ENCODE data around the gene MAML3.

Gene MAML3

GRCh38 chr4:140092094-140092851 is 61.7 kb downstream of the MAML3 start:
- Histone ChIP-seq H3K9ac (ENCODE audit: low read depth, low read length) (peak overlapping the region; percentile 14; the same call in 1 of the 2 replicates), H3K36me3 (ENCODE audit: insufficient read depth, low read length) (no peaks in the 10 kb centered on the region), H3K4me1 (ENCODE audit: insufficient read depth, low read length) (peaks cover 46% of the 10 kb centered on the region), H3K9me3 (ENCODE audit: control insufficient read depth, insufficient read depth, low read length) (no peaks in the 10 kb centered on the region)

- H3K36me3 ChIP-seq (ENCODE audit: insufficient read depth, low read length): no peaks in the 10 kb centered on the region
- no peaks in the 10 kb centered on the region for H3K9me3 ChIP-seq (ENCODE audit: control insufficient read depth, insufficient read depth, low read length)
- H3K4me1 ChIP-seq (ENCODE audit: insufficient read depth, low read length): peaks cover 46% of the 10 kb centered on the region
- no peak overlapping the region for H3K9ac ChIP-seq (ENCODE audit: low read depth, low read length)
Measured at GRCh38 chr4:140091305-140091704, 62.7 kb downstream of the MAML3 start.

- H3K9me3 ChIP-seq (ENCODE audit: control insufficient read depth, insufficient read depth, low read length): no peaks in the 10 kb centered on the region
- H3K36me3 ChIP-seq (ENCODE audit: insufficient read depth, low read length): no peaks in the 10 kb centered on the region
- H3K9ac ChIP-seq (ENCODE audit: low read depth, low read length): no peak overlapping the region
- H3K4me1 ChIP-seq (ENCODE audit: insufficient read depth, low read length): peaks cover 39% of the 10 kb centered on the region
Measured at GRCh38 chr4:140090215-140090731, 63.7 kb downstream of the MAML3 start.

GRCh38 chr4:140089216-140089615 is 64.8 kb downstream of the MAML3 start:
- no peak overlapping the region for H3K9ac ChIP-seq (ENCODE audit: low read depth, low read length)
- no peaks in the 10 kb centered on the region for H3K36me3 ChIP-seq (ENCODE audit: insufficient read depth, low read length)
- peaks cover 30% of the 10 kb centered on the region for H3K4me1 ChIP-seq (ENCODE audit: insufficient read depth, low read length)
- no peaks in the 10 kb centered on the region for H3K9me3 ChIP-seq (ENCODE audit: control insufficient read depth, insufficient read depth, low read length)

- no peaks in the 10 kb centered on the region for H3K36me3 ChIP-seq (ENCODE audit: insufficient read depth, low read length)
- no peak overlapping the region for H3K9ac ChIP-seq (ENCODE audit: low read depth, low read length)
- no peaks in the 10 kb centered on the region for H3K9me3 ChIP-seq (ENCODE audit: control insufficient read depth, insufficient read depth, low read length)
- H3K4me1 ChIP-seq (ENCODE audit: insufficient read depth, low read length): peaks cover 26% of the 10 kb centered on the region
Measured at GRCh38 chr4:140088323-140088967, 65.5 kb downstream of the MAML3 start.

- Histone ChIP-seq H3K4me1 (ENCODE audit: insufficient read depth, low read length) (peaks cover 13% of the 10 kb centered on the region), H3K36me3 (ENCODE audit: insufficient read depth, low read length) (no peaks in the 10 kb centered on the region), H3K9me3 (ENCODE audit: control insufficient read depth, insufficient read depth, low read length) (no peaks in the 10 kb centered on the region), H3K9ac (ENCODE audit: low read depth, low read length) (no peak overlapping the region)
Measured at GRCh38 chr4:140085881-140086280, 68.1 kb downstream of the MAML3 start.

GRCh38 chr4:140085062-140085622 is 68.8 kb downstream of the MAML3 start:
- peaks cover 9% of the 10 kb centered on the region for H3K4me1 ChIP-seq (ENCODE audit: insufficient read depth, low read length)
- H3K36me3 ChIP-seq (ENCODE audit: insufficient read depth, low read length): no peaks in the 10 kb centered on the region
- no peak overlapping the region for H3K9ac ChIP-seq (ENCODE audit: low read depth, low read length)
- no peaks in the 10 kb centered on the region for H3K9me3 ChIP-seq (ENCODE audit: control insufficient read depth, insufficient read depth, low read length)

- Histone ChIP-seq H3K9me3 (ENCODE audit: control insufficient read depth, insufficient read depth, low read length) (no peaks in the 10 kb centered on the region), H3K4me1 (ENCODE audit: insufficient read depth, low read length) (peaks cover 12% of the 10 kb centered on the region), H3K9ac (ENCODE audit: low read depth, low read length) (no peak overlapping the region), H3K36me3 (ENCODE audit: insufficient read depth, low read length) (no peaks in the 10 kb centered on the region)
Measured at GRCh38 chr4:140084385-140084784, 69.6 kb downstream of the MAML3 start.

- peaks cover 22% of the 10 kb centered on the region for H3K4me1 ChIP-seq (ENCODE audit: insufficient read depth, low read length)
- no peaks in the 10 kb centered on the region for H3K9me3 ChIP-seq (ENCODE audit: control insufficient read depth, insufficient read depth, low read length)
- no peak overlapping the region for H3K9ac ChIP-seq (ENCODE audit: low read depth, low read length)
- H3K36me3 ChIP-seq (ENCODE audit: insufficient read depth, low read length): no peaks in the 10 kb centered on the region
Measured at GRCh38 chr4:140082391-140082755, 71.6 kb downstream of the MAML3 start.

GRCh38 chr4:140081641-140082390 is 72.2 kb downstream of the MAML3 start:
- Histone ChIP-seq H3K9me3 (ENCODE audit: control insufficient read depth, insufficient read depth, low read length) (no peaks in the 10 kb centered on the region), H3K4me1 (ENCODE audit: insufficient read depth, low read length) (peaks cover 22% of the 10 kb centered on the region), H3K36me3 (ENCODE audit: insufficient read depth, low read length) (no peaks in the 10 kb centered on the region), H3K9ac (ENCODE audit: low read depth, low read length) (no peak overlapping the region)

GRCh38 chr4:140080883-140081282 is 73.1 kb downstream of the MAML3 start:
- Histone ChIP-seq H3K9me3 (ENCODE audit: control insufficient read depth, insufficient read depth, low read length) (no peaks in the 10 kb centered on the region), H3K9ac (ENCODE audit: low read depth, low read length) (no peak overlapping the region), H3K36me3 (ENCODE audit: insufficient read depth, low read length) (no peaks in the 10 kb centered on the region), H3K4me1 (ENCODE audit: insufficient read depth, low read length) (peaks cover 22% of the 10 kb centered on the region)

- Histone ChIP-seq H3K36me3 (ENCODE audit: insufficient read depth, low read length) (no peaks in the 10 kb centered on the region), H3K9ac (ENCODE audit: low read depth, low read length) (no peak overlapping the region), H3K9me3 (ENCODE audit: control insufficient read depth, insufficient read depth, low read length) (no peaks in the 10 kb centered on the region), H3K4me1 (ENCODE audit: insufficient read depth, low read length) (peaks cover 19% of the 10 kb centered on the region)
Measured at GRCh38 chr4:140078366-140078765, 75.6 kb downstream of the MAML3 start.

GRCh38 chr4:140076307-140076706 is 77.7 kb downstream of the MAML3 start:
- Histone ChIP-seq H3K9ac (ENCODE audit: low read depth, low read length) (no peak overlapping the region), H3K4me1 (ENCODE audit: insufficient read depth, low read length) (peaks cover 18% of the 10 kb centered on the region), H3K9me3 (ENCODE audit: control insufficient read depth, insufficient read depth, low read length) (no peaks in the 10 kb centered on the region), H3K36me3 (ENCODE audit: insufficient read depth, low read length) (no peaks in the 10 kb centered on the region)

GRCh38 chr4:140071806-140072205 is 82.2 kb downstream of the MAML3 start:
- peaks cover 12% of the 10 kb centered on the region for H3K4me1 ChIP-seq (ENCODE audit: insufficient read depth, low read length)

More at GRCh38 chr4:140071806-140072205, 82.2 kb downstream of the MAML3 start:
- Histone ChIP-seq H3K9me3 (ENCODE audit: control insufficient read depth, insufficient read depth, low read length) (no peaks in the 10 kb centered on the region), H3K9ac (ENCODE audit: low read depth, low read length) (no peak overlapping the region), H3K36me3 (ENCODE audit: insufficient read depth, low read length) (no peaks in the 10 kb centered on the region)
